ENCODE data around the gene MYRF. TPM values are rescaled to one million over a fixed set of nuclear protein-coding genes. Genes with fewer than 3 reads are reported as not detected.
A peak's percentile ranks its signal among the peaks of the same experiment; 100 is the strongest.

The MYRF gene
- total RNA-seq, 3 donors from 2014 or later = 0.08 to 1.1 (median 0.24) TPM

DNA sequence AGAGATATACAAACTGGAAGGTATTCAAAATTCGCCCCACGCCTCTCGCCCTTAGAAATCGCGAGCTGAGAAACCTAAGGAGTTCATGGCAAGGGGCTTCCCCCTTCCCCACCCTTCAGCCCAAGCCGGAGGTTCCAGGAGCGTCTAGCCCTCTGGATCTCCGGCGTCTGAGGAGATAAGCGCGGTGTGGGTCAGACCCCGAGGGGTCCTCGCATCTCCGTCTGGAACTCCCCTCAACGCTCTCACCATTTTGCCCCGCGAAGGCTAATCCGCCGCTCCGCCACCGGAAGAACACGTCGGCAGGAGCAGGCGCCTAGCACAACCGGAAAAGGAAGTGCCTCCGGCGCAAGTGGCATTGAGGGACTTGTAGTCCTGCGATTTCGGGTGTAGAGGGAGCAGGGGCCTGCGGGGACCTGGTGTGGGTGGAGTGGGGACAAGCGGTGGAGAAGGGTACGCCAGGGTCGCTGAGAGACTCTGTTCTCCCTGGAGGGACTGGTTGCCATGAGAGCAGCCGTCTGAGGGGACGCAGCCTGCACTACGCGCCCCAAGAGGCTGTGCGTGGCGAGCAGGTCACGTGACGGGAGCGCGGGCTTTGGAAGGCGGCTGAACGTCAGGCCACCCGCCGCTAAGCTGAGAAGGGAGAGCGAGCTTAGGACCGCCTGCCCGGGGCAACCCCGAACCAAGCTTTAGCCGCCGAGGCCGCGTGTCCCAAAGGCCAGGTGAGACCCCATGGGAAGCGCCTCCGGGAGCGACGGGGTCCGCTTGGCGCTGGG is 40.1 kb downstream of the MYRF start, which contains the start of the genes FEN1 and TMEM258:
Gene FEN1 (plus strand): TSS at position 602 of the 773 bp plus-strand sequence. CDS start 2,451 bp downstream, outside the sequence.
Gene TMEM258 (minus strand): TSS at position 290 of the 773 bp plus-strand sequence. CDS start 41 bp downstream, at position 249.
- Mint-ChIP-seq H3K9me3 (no peaks in the 10 kb centered on the region), H3K36me3 (ENCODE audit: insufficient read depth) (peaks cover 34% of the 10 kb centered on the region), H3K27me3 (ENCODE audit: low read depth) (no peaks in the 10 kb centered on the region), H3K4me1 (ENCODE audit: low read depth) (peaks cover 26% of the 10 kb centered on the region), H3K4me3 (peak within 1 kb of the TSS; percentile 94)
- peak; percentile 75 for DNase-seq
- peak; percentile 95 for ATAC-seq

DNA sequence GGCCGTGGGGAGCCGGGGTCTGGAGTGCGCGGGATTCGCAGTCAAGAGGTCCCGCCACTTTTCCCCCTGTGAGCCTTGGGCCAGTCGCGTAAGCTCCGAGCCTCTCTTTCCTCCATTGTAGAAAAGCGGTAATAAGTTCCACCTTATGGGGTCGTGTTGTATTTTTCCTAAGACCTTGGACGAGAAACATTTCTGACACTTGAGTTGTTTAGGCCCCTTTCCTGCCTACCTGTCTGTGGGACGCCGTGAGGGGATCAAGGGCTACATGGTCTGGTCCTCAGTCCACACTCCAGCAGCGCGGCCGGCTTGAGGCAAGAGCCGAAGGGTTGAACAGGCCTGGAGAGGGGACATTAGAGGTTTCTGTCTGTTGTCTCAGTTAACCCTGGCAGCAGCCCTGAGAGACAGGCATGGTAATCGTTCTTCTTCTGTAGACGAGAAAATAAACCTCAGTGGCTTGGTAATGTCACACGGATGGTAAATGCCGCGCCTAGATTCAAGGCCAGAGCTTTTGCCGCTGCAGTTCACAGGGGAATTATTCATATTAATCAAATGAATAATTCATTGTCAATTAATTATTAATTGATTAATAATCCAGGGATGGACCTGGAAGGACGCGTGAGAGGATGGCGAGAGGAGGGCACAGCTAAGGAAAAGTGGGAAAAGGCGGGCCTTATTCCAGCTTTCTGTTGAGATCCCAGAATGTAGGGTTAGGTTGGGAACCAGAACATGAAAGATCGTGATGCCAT is 40.8 kb downstream of the MYRF start:
- peaks cover 34% of the 10 kb centered on the region for H3K36me3 Mint-ChIP-seq (ENCODE audit: insufficient read depth)
- peaks cover 26% of the 10 kb centered on the region for H3K4me1 Mint-ChIP-seq (ENCODE audit: low read depth)

DNA sequence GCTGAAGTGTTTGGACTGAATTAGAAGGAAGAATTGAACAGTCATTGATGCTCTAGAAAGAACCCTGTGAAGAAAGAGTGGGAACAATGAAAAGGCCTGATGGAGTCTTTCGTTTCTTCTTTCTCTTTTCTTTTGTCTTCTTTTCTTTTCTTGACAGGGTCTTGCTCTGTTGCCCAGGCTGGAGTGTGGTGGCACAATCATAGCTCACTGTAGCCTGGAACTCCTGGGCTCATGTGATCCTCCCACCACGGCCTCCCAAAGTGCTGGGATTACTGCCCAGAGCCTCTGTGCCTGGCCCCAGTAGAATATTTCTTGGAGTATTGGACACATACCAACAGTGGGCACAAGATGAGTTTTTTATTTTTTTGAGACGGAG is 41.4 kb downstream of the MYRF start:
- H3K9me3 Mint-ChIP-seq = no peaks in the 10 kb centered on the region
- peaks cover 34% of the 10 kb centered on the region for H3K36me3 Mint-ChIP-seq (ENCODE audit: insufficient read depth)
- H3K4me3 Mint-ChIP-seq = peak overlapping the region; percentile 94
- peaks cover 26% of the 10 kb centered on the region for H3K4me1 Mint-ChIP-seq (ENCODE audit: low read depth)
- no peaks in the 10 kb centered on the region for H3K27me3 Mint-ChIP-seq (ENCODE audit: low read depth)
- ATAC-seq (no peak), DNase-seq (no peak)

More for the DNA sequence above, 40.8 kb downstream of the MYRF start:
- Mint-ChIP-seq H3K27me3 (ENCODE audit: low read depth) (no peaks in the 10 kb centered on the region), H3K4me3 (peak overlapping the region; percentile 94), H3K9me3 (no peaks in the 10 kb centered on the region)
- ATAC-seq = peak; percentile 30 to 38
- no peak for DNase-seq

DNA sequence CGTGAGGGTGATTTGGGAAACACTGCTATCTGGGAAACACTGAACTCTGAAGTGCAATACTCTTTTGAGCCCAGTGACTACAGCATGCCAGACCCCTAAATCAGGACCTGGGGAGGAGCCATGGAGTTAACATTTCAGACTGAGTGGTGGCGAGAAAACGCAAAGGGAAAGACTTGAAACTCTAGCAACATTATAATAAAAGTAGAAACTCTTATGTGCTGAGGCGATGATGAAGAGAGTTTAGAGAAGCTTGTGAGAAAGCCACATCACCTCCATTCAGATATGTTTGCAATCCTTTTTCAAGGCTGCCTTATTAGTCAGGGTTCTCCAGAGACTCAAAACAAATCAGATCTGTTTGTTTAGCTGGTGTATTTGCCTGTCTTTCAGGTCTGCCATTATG is 42.1 kb downstream of the MYRF start:
- ATAC-seq = no peak
- Mint-ChIP-seq H3K4me1 (ENCODE audit: low read depth) (peaks cover 25% of the 10 kb centered on the region), H3K36me3 (ENCODE audit: insufficient read depth) (peaks cover 28% of the 10 kb centered on the region), H3K27me3 (ENCODE audit: low read depth) (no peaks in the 10 kb centered on the region), H3K4me3 (no peak overlapping the region), H3K9me3 (no peaks in the 10 kb centered on the region)
- DNase-seq = no peak

DNA sequence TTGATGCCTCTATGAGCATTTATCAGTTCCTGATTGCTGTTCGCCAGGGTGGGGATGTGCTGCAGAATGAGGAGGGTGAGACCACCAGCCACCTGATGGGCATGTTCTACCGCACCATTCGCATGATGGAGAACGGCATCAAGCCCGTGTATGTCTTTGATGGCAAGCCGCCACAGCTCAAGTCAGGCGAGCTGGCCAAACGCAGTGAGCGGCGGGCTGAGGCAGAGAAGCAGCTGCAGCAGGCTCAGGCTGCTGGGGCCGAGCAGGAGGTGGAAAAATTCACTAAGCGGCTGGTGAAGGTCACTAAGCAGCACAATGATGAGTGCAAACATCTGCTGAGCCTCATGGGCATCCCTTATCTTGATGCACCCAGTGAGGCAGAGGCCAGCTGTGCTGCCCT is 43.0 kb downstream of the MYRF start:
- no peak overlapping the region for H3K4me3 Mint-ChIP-seq
- H3K9me3 Mint-ChIP-seq = no peaks in the 10 kb centered on the region
- DNase-seq (no peak), ATAC-seq (no peak)
- H3K4me1 Mint-ChIP-seq (ENCODE audit: low read depth) = peaks cover 18% of the 10 kb centered on the region
- H3K36me3 Mint-ChIP-seq (ENCODE audit: insufficient read depth) = peaks cover 24% of the 10 kb centered on the region
- H3K27me3 Mint-ChIP-seq (ENCODE audit: low read depth) = no peaks in the 10 kb centered on the region

DNA sequence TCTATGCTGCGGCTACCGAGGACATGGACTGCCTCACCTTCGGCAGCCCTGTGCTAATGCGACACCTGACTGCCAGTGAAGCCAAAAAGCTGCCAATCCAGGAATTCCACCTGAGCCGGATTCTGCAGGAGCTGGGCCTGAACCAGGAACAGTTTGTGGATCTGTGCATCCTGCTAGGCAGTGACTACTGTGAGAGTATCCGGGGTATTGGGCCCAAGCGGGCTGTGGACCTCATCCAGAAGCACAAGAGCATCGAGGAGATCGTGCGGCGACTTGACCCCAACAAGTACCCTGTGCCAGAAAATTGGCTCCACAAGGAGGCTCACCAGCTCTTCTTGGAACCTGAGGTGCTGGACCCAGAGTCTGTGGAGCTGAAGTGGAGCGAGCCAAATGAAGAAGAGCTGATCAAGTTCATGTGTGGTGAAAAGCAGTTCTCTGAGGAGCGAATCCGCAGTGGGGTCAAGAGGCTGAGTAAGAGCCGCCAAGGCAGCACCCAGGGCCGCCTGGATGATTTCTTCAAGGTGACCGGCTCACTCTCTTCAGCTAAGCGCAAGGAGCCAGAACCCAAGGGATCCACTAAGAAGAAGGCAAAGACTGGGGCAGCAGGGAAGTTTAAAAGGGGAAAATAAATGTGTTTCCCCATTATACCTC is 43.6 kb downstream of the MYRF start:
- peaks cover 25% of the 10 kb centered on the region for H3K36me3 Mint-ChIP-seq (ENCODE audit: insufficient read depth)

DNA sequence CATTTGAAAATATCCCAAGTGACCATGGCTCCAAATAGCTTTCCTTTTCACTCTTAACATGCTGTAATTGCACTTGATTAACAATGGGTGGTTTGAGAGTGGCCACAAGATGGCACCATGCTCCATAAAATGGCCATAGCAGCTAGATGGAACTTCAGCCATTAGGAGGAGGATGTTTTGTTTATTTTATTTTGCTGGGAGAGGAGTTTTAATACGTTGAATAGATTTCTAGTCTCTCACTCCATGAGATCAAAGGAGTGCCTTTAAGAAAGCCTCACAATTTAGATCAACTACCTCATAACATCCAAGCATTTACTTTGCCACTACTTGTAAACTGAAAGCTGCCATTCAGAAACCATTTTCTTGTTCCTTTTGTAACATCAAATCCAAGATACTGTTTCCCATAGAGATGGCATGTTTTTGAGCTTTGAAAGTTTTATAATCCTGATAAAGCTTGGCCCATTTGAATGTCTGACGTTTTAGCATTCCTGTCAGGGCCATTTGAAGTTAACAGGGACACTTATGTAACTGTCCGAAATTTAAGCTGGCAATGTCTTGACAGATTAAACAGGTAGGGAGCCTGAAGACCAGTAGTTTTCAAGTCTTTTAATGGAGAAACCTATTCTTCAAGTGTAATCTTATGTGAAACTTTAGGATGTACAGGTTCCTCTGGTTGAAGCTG is 45.0 kb downstream of the MYRF start:
- no peaks in the 10 kb centered on the region for H3K27me3 Mint-ChIP-seq (ENCODE audit: low read depth)
- DNase-seq (peak; percentile 66), ATAC-seq (no peak)
- peaks cover 11% of the 10 kb centered on the region for H3K4me1 Mint-ChIP-seq (ENCODE audit: low read depth)
- no peaks in the 10 kb centered on the region for H3K9me3 Mint-ChIP-seq
- H3K4me3 Mint-ChIP-seq = no peak overlapping the region
- H3K36me3 Mint-ChIP-seq (ENCODE audit: insufficient read depth) = peaks cover 18% of the 10 kb centered on the region

More for the DNA sequence above, 43.6 kb downstream of the MYRF start:
- Mint-ChIP-seq H3K4me3 (no peak overlapping the region), H3K4me1 (ENCODE audit: low read depth) (peaks cover 18% of the 10 kb centered on the region), H3K27me3 (ENCODE audit: low read depth) (no peaks in the 10 kb centered on the region), H3K9me3 (no peaks in the 10 kb centered on the region)
- ATAC-seq (no peak), DNase-seq (no peak)

DNA sequence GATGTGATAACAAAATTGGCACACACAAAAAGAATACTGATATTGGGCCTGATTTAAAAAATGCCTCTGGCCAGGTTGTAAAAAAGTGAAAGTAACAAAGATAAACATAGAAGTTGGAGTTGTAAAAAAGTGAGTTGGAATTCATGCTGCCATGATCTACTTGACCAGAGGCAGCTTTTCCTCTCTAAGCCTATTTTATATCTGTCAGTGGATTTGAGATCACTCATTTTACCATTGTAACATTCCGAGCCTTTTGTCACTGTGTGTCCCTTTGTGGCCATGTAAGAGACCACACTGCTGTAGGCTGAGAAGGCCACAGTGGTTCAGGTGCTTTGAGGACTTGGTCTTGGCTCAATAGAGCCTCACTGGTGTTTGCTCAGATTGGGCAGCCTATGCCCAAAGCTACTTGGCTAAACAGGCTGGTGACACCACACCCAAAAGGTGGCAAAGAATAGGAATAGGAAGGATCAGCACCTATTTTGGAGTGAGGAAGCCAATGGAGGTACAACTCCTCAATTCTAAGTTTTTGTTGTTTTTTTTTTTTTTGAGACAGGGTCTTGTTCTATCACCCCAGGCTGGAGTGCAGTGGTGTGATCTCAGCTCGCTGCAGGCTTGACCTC is 47.3 kb downstream of the MYRF start:
- H3K36me3 Mint-ChIP-seq (ENCODE audit: insufficient read depth) = peaks cover 18% of the 10 kb centered on the region
- H3K4me3 Mint-ChIP-seq = no peak overlapping the region
- ATAC-seq (no peak), DNase-seq (no peak)
- H3K27me3 Mint-ChIP-seq (ENCODE audit: low read depth) = no peaks in the 10 kb centered on the region
- H3K9me3 Mint-ChIP-seq = no peaks in the 10 kb centered on the region
- H3K4me1 Mint-ChIP-seq (ENCODE audit: low read depth) = peaks cover 5% of the 10 kb centered on the region

DNA sequence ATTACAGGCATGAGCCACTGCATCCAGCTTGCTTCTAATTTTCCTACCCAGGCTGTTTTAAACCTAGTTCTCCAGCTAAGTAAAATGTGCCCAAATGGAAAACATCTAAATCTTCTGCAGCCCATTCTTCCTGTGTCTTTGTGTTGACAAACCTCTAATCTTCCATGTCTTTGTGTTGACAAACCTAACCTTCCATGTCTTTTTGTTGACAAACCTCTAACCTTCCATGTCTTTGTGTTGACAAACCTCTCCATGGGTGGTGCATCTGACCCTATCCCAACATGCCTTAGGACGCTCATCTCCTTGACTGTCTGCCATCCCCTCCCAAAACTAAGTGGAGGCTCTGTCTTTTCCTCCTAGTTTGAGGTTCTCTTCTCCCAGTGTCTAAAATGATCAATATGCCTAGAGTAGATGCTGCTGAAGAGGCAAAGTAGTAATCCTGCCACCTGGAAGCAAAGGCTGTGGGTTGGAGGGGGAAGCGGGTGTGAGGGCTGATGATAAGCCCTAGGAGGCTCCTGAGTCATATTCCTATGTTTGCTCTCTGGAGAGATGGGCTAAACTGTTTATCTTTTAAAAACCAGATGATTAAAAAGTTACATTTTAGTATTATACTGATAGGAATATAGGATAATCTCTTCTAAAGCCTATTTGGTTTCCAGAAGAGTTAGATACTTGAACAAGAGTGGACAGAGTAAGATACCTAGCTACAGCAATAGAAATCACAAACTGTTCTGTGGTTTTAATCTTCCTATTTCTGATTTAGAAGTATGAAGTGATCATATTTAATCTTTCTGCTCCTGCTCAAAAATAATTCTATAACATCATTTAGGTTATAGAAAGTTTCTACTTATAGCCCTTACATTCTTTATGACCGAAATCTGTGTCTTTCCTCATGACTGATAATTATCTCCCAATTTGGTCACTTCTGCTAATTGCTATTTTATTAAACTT is 48.2 kb downstream of the MYRF start:
- DNase-seq = no peak
- no peak overlapping the region for H3K4me3 Mint-ChIP-seq
- H3K9me3 Mint-ChIP-seq = no peaks in the 10 kb centered on the region
- ATAC-seq = no peak
- peaks cover 18% of the 10 kb centered on the region for H3K36me3 Mint-ChIP-seq (ENCODE audit: insufficient read depth)
- H3K27me3 Mint-ChIP-seq (ENCODE audit: low read depth) = no peaks in the 10 kb centered on the region
- peaks cover 5% of the 10 kb centered on the region for H3K4me1 Mint-ChIP-seq (ENCODE audit: low read depth)

DNA sequence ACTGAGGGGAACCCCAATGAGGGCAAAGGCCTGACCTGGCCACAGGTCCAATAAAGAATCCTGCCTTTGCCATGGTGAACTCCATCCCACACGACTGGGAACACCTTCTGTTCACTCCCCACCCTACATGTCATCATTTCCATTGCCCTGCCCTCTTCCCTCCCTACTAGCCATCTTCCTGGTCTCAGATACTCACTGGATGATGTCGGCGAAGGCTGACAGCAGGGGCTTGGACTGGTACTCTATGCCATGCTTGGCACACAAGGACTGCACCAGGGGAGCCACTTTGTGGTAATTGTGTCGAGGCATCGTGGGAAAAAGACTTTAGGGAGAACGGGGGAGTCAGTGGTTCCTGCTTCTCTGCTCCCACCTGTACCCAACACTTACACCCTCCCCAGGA is 50.2 kb downstream of the MYRF start:
- Mint-ChIP-seq H3K27me3 (ENCODE audit: low read depth) (no peaks in the 10 kb centered on the region), H3K9me3 (no peaks in the 10 kb centered on the region), H3K4me1 (ENCODE audit: low read depth) (no peaks in the 10 kb centered on the region), H3K36me3 (ENCODE audit: insufficient read depth) (peaks cover 5% of the 10 kb centered on the region), H3K4me3 (no peak overlapping the region)
- ATAC-seq (no peak), DNase-seq (no peak)

DNA sequence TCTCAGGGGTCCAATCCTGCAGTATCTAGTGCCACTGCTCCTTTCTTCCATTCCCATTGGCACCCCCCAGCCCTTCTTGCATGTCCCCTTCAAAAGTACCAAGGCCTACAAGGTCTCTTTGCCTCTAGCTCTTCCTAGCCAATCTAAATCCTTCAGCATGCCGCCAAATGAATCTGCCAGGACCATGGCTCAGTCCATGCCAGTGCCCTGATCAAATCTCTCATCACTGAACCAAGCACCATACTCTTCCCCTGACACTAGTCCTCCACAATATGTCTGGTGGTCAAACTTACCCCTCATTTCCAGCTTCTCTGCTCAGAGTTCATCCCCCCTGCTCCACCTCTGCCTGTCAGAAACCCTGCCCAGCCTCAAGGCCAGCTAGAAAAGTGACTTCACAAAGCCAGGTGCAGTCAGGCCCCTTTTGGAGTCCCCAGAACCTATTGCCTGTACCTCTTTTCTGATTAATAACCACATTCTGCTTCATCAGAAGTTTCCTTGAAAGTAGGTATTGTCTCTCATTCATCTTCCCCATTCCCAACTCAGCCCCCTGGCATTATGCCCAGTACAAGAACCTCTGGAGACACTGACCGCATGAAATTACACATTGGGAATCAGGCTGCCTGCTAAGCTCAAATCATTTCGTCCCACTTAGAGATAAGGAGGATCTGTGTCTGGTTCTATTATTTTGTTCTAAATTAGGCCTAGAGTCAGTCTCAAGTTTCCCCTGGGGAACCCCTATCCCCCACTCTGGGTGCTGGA is 51.6 kb downstream of the MYRF start:
- H3K36me3 Mint-ChIP-seq (ENCODE audit: insufficient read depth) = peaks cover 3% of the 10 kb centered on the region
- no peaks in the 10 kb centered on the region for H3K9me3 Mint-ChIP-seq
- no peak overlapping the region for H3K4me3 Mint-ChIP-seq
- no peaks in the 10 kb centered on the region for H3K4me1 Mint-ChIP-seq (ENCODE audit: low read depth)
- DNase-seq (no peak), ATAC-seq (no peak)
- no peaks in the 10 kb centered on the region for H3K27me3 Mint-ChIP-seq (ENCODE audit: low read depth)

DNA sequence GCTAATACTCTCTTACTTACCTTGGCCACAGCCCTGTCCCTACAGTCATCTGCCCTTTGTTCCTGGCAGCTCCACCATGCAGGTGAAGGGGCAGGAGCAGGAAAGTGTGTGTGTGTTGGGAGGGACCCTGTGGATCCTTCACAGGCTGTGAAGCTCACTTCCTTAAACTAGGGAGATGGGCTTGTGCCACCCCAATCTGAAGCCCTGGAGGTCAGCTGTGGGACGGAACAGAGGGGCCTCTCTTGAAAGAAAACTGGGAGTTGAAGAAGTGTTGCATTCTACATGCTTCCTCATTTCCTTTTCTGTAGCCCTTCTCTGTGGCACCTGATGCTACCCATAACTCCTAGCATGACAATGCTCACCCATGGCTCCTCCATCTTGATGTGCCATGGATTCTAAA is 52.7 kb downstream of the MYRF start:
- no peaks in the 10 kb centered on the region for H3K27me3 Mint-ChIP-seq (ENCODE audit: low read depth)
- no peak overlapping the region for H3K4me3 Mint-ChIP-seq
- no peaks in the 10 kb centered on the region for H3K4me1 Mint-ChIP-seq (ENCODE audit: low read depth)
- H3K9me3 Mint-ChIP-seq = no peaks in the 10 kb centered on the region
- H3K36me3 Mint-ChIP-seq (ENCODE audit: insufficient read depth) = peaks cover 3% of the 10 kb centered on the region
- DNase-seq = no peak
- ATAC-seq = no peak

Data from activated T-cell treated with anti-CD3 and anti-CD28 coated beads, Interleukin-2, amount 50 U/mL, for 4 hours (primary cell).